DOHH2 (cell line): ENCODE results near the gene EHHADH.

Experiments used
- H3F3A ChIP-seq: fragments of 200-600 bp; sonication (generic), shearing (Covaris generic); 2 replicates; pipeline ENCODE4 v1.6.0; 2016; ENCODE audit warnings: antibody characterized with exemption, mild to moderate bottlenecking; ENCODE audit not compliant: control insufficient read depth, insufficient read depth
- H3K27ac ChIP-seq: fragments of 200-600 bp; sonication (generic); 2 replicates; pipeline ENCODE4 v1.5.1; 2014; ENCODE audit warnings: low read depth, mild to moderate bottlenecking, low read length, moderate library complexity
- H3K27me3 ChIP-seq: fragments of 200-600 bp; sonication (generic); 2 replicates; pipeline ENCODE4 v1.6.1; 2014; ENCODE audit warnings: mild to moderate bottlenecking, low read length, mixed read lengths; ENCODE audit not compliant: control insufficient read depth
- H3K36me3 ChIP-seq: fragments of 200-600 bp; sonication (generic); 2 replicates; pipeline ENCODE4 v1.6.1; 2014; ENCODE audit warnings: mild to moderate bottlenecking, low read length, moderate library complexity, mixed read lengths; ENCODE audit not compliant: control insufficient read depth
- H3K4me1 ChIP-seq: fragments of 200-600 bp; sonication (generic); 2 replicates; pipeline ENCODE4 v1.6.1; 2014; ENCODE audit warnings: mild to moderate bottlenecking, low read length, mixed read lengths; ENCODE audit not compliant: control insufficient read depth
- H3K4me2 ChIP-seq: fragments of 200-600 bp; sonication (generic); 2 replicates; pipeline ENCODE4 v1.6.0; 2014; ENCODE audit warnings: mild to moderate bottlenecking, low read length, moderate library complexity
- H3K4me3 ChIP-seq: fragments of 200-600 bp; sonication (generic); 2 replicates; pipeline ENCODE4 v1.5.1; 2014; ENCODE audit warnings: mild to moderate bottlenecking, low read length, mixed read lengths
- H3K79me2 ChIP-seq: fragments of 200-600 bp; sonication (generic); 2 replicates; pipeline ENCODE4 v1.6.1; 2014; ENCODE audit warnings: mild to moderate bottlenecking, low read length, mixed read lengths; ENCODE audit not compliant: control insufficient read depth
- H3K9me2 ChIP-seq: fragments of 200-600 bp; sonication (generic); replicated peaks from 2 replicates; pipeline ENCODE4 v1.6.1; 2014; ENCODE audit warnings: mild to moderate bottlenecking, low read length, mixed read lengths; ENCODE audit not compliant: control insufficient read depth
- H3K9me3 ChIP-seq: fragments of 200-600 bp; sonication (generic); 2 replicates; pipeline ENCODE4 v1.6.1; 2014; ENCODE audit warnings: antibody characterized with exemption, low read length, mixed read lengths; ENCODE audit not compliant: control insufficient read depth, insufficient read depth
- H4K20me1 ChIP-seq: fragments of 200-600 bp; sonication (generic); 2 replicates; pipeline ENCODE4 v1.6.0; 2014; ENCODE audit warnings: low read depth, mild to moderate bottlenecking, antibody characterized with exemption, low read length, moderate library complexity; ENCODE audit not compliant: control insufficient read depth, insufficient read depth
- EZH2phosphoT487 ChIP-seq: fragments of 200-600 bp; sonication (generic); IDR thresholded peaks from 2 replicates; pipeline ENCODE4 v1.6.1; 2017; ENCODE audit warnings: borderline replicate concordance, mild to moderate bottlenecking, antibody characterized with exemption, low read length, moderate library complexity, mixed read lengths
- TF ChIP-seq, protein P1 (sequence below): fragments of 200-600 bp; sonication (generic); IDR thresholded peaks from one replicate; pipeline ENCODE4 v1.5.1; 2014; ENCODE audit warnings: antibody characterized with exemption, mild to moderate bottlenecking, low read depth, low read length; ENCODE audit not compliant: poor library complexity, severe bottlenecking

Gene EHHADH

DNA sequence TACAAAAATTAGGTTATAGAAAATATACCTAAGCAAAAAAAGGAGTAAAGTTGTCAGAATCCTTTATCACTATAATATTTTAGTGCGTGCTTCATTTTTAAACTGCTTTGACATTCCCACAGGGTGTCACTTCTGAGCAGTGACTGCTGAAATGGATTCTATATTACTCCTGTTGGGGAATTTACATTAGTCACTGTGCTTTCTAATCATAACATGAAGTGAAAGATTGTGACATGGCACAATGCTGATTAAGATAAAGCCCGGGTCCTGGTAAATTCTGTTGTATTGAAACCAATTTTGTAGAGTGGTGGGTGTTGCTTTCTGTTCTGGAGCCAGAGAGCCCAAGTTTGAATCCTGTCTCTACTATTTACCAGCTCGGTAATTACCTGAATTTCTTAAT lies 36.4 kb upstream of the EHHADH start:
- H3K4me3 ChIP-seq: no peak overlapping the region
- H3K9me3 ChIP-seq: no peaks in the 10 kb centered on the region
- no peaks in the 10 kb centered on the region for H3K36me3 ChIP-seq
- no peaks in the 10 kb centered on the region for H3K4me1 ChIP-seq
- no peak for TF ChIP-seq EZH2phosphoT487
- TF ChIP-seq, protein P1, sequence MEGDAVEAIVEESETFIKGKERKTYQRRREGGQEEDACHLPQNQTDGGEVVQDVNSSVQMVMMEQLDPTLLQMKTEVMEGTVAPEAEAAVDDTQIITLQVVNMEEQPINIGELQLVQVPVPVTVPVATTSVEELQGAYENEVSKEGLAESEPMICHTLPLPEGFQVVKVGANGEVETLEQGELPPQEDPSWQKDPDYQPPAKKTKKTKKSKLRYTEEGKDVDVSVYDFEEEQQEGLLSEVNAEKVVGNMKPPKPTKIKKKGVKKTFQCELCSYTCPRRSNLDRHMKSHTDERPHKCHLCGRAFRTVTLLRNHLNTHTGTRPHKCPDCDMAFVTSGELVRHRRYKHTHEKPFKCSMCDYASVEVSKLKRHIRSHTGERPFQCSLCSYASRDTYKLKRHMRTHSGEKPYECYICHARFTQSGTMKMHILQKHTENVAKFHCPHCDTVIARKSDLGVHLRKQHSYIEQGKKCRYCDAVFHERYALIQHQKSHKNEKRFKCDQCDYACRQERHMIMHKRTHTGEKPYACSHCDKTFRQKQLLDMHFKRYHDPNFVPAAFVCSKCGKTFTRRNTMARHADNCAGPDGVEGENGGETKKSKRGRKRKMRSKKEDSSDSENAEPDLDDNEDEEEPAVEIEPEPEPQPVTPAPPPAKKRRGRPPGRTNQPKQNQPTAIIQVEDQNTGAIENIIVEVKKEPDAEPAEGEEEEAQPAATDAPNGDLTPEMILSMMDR: no peak
- no peaks in the 10 kb centered on the region for H4K20me1 ChIP-seq
- H3K9me2 ChIP-seq: no peaks in the 10 kb centered on the region
- no peak overlapping the region for H3K27ac ChIP-seq
- no peaks in the 10 kb centered on the region for H3F3A ChIP-seq
- H3K27me3 ChIP-seq: no peaks in the 10 kb centered on the region
- no peak overlapping the region for H3K4me2 ChIP-seq
- no peaks in the 10 kb centered on the region for H3K79me2 ChIP-seq

DNA sequence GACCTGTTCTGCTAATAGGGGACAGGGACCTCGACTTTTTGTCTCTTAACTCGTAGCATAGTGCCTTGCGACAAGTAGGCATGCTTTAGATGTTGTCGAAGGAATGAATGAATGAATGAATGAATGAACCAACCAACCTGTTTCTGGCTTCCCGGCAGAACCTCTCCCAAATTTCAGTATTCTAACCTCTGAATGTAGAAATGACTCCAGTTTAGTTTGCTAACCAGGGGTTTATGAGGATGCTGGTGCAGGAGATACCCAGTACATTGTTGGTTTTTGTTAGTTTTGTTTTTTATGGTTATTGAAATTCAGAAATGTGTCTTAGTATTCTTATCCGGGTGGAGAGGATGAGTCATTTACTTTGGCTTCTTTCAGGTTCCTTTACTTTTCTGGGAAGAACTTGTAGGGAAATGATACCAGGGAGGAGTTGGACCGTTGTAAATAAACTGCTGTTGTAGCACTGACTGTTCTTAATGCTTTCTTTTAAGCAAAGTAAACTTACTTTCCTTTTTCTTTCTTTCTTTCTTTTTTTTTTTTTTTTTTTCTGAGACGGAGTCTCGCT lies 29.6 kb upstream of the EHHADH start:
- peak overlapping the region; percentile 98 for H3K4me3 ChIP-seq
- H3K4me2 ChIP-seq: peak overlapping the region; percentile 98
- no peak overlapping the region for H3K27ac ChIP-seq

DNA sequence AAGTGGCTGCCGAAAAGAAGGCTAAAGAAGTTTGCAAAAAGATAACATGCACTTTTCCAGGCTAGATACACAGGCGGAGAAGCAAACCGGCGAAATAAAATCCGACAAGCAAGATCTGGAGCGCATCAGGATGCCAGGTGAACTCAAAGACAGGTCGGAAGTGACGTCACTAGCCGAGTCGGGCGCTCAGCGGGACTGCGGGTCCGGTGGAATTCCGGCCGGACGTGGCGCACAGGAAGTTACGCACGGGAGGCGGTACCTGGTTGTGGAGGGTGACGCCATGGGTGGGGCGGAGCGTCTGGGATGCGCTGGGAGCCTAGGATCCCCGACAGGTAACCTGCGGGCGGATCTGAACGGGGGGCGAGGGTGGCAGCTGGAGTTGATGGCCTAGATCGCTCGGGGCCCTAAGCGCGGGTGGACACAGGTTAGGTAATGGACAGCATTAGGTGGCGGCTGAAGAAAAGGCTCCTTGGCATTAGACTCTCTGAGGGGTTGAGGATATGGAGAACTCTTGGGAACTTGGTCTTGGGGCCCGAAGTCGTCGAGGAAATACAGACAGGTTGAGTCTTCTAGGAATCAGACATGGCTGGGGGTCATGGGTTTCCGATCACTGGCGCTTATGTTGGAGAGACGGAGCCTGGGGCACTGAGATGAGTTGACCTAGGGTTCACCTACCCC lies 29.0 kb upstream of the EHHADH start:
- Histone ChIP-seq H3K4me1 (peaks cover 31% of the 10 kb centered on the region), H3K9me2 (no peaks in the 10 kb centered on the region), H3K27ac (peak overlapping the region; percentile 23; the same call in 1 of the 2 replicates), H3F3A (0 out of 2 replicates have a peak, but pooled peaks cover 3% of the 10 kb centered on the region), H3K36me3 (peaks cover 5% of the 10 kb centered on the region), H4K20me1 (no peaks in the 10 kb centered on the region), H3K9me3 (peaks cover 10% of the 10 kb centered on the region; the same call in 1 of the 2 replicates), H3K4me2 (peak overlapping the region; percentile 98), H3K79me2 (0 out of 2 replicates have a peak, but pooled peaks cover 2% of the 10 kb centered on the region), H3K27me3 (no peaks in the 10 kb centered on the region), H3K4me3 (peak overlapping the region; percentile 98)
- TF ChIP-seq, protein P1: no peak
- TF ChIP-seq EZH2phosphoT487: no peak

More for the DNA sequence above, 29.6 kb upstream of the EHHADH start:
- no peaks in the 10 kb centered on the region for H3K27me3 ChIP-seq
- H3K9me2 ChIP-seq: no peaks in the 10 kb centered on the region
- no peak for TF ChIP-seq EZH2phosphoT487
- TF ChIP-seq, protein P1: no peak
- H3K9me3 ChIP-seq: peaks cover 10% of the 10 kb centered on the region; the same call in 1 of the 2 replicates
- 0 out of 2 replicates have a peak, but pooled peaks cover 2% of the 10 kb centered on the region for H3K79me2 ChIP-seq
- H3K4me1 ChIP-seq: peaks cover 31% of the 10 kb centered on the region
- no peaks in the 10 kb centered on the region for H4K20me1 ChIP-seq
- 0 out of 2 replicates have a peak, but pooled peaks cover 3% of the 10 kb centered on the region for H3F3A ChIP-seq
- H3K36me3 ChIP-seq: peaks cover 5% of the 10 kb centered on the region
